ENCODE results near the gene DCBLD2. TPM values are rescaled to one million over a fixed set of nuclear protein-coding genes. Genes with fewer than 3 reads are reported as not detected.

The DCBLD2 gene
- total RNA-seq, 2 donors from 2014 or later = 33.8 to 37.4 TPM

DNA sequence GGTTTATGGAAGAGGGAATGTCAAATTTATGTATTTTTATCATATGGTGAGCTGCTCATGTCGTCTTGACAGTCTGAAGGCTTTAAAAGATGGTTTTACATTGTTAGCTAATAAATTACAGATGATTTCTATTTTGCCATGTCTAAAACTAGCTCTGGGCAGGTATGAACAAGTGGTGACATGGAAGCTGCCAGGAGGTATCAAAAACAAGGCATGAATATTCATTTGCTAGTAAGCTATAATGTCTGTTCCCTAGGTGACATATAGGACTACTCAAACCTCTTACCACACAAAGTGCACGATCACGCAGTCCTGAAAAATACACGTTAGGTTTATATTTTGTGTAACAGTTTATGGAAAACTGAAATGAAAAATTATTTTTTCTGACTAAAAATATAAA, 103.6 kb downstream of the DCBLD2 start:
- Histone ChIP-seq H3K9me3 (no peaks in the 10 kb centered on the region), H3K4me1 (ENCODE audit: control insufficient read depth in 1 of 2, low read depth in 2 of 2) (no peaks in the 10 kb centered on the region), H3K4me3 (no peak overlapping the region), H3K27ac (no peak overlapping the region), H3K36me3 (no peaks in the 10 kb centered on the region), H3K27me3 (replicated peaks; ENCODE audit: insufficient read depth) (no peaks in the 10 kb centered on the region)
- no peak for DNase-seq (ENCODE audit: low spot score)
- no peak for ATAC-seq (ENCODE audit: insufficient number of reproducible peaks, low FRiP score, low read depth)
- TF ChIP-seq, protein P1, sequence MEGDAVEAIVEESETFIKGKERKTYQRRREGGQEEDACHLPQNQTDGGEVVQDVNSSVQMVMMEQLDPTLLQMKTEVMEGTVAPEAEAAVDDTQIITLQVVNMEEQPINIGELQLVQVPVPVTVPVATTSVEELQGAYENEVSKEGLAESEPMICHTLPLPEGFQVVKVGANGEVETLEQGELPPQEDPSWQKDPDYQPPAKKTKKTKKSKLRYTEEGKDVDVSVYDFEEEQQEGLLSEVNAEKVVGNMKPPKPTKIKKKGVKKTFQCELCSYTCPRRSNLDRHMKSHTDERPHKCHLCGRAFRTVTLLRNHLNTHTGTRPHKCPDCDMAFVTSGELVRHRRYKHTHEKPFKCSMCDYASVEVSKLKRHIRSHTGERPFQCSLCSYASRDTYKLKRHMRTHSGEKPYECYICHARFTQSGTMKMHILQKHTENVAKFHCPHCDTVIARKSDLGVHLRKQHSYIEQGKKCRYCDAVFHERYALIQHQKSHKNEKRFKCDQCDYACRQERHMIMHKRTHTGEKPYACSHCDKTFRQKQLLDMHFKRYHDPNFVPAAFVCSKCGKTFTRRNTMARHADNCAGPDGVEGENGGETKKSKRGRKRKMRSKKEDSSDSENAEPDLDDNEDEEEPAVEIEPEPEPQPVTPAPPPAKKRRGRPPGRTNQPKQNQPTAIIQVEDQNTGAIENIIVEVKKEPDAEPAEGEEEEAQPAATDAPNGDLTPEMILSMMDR (IDR thresholded peaks at IDR 0.05) = no peak

GRCh38 chr3:98796334-98796733, 105.2 kb downstream of the DCBLD2 start:
- H3K27ac ChIP-seq = no peak overlapping the region
- no peak for ATAC-seq (ENCODE audit: insufficient number of reproducible peaks, low FRiP score, low read depth)

DNA sequence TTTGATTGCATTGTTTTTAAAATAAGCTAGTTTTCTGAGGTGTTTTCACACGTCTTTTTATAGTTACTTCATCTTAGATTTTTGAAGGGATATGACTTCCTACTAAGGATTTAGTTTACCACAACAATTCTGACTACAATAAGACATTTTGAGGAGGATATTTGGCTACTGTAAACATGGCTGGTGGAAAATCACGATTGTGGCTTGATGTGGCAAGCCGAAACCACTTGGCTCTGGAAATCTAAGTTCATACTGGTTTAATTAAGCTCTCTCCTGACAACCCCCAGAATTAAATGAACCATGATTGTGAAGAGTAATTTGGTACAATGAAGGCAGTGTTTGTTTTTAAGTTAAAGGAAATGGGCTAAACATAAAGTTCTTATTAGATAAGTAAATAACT, 107.5 kb downstream of the DCBLD2 start:
- Histone ChIP-seq H3K4me3 (no peak overlapping the region), H3K9me3 (no peaks in the 10 kb centered on the region), H3K27me3 (replicated peaks; ENCODE audit: insufficient read depth) (no peaks in the 10 kb centered on the region), H3K27ac (no peak overlapping the region), H3K36me3 (no peaks in the 10 kb centered on the region), H3K4me1 (ENCODE audit: control insufficient read depth in 1 of 2, low read depth in 2 of 2) (no peaks in the 10 kb centered on the region)
- DNase-seq (ENCODE audit: low spot score) (no peak), ATAC-seq (ENCODE audit: insufficient number of reproducible peaks, low FRiP score, low read depth) (no peak)
- TF ChIP-seq, protein P1 (IDR thresholded peaks at IDR 0.05) = no peak

More at GRCh38 chr3:98796334-98796733, 105.2 kb downstream of the DCBLD2 start:
- no peak overlapping the region for H3K4me3 ChIP-seq
- H3K9me3 ChIP-seq = no peaks in the 10 kb centered on the region
- TF ChIP-seq, protein P1 (IDR thresholded peaks at IDR 0.05) = no peak
- H3K27me3 ChIP-seq (replicated peaks; ENCODE audit: insufficient read depth) = no peaks in the 10 kb centered on the region
- H3K36me3 ChIP-seq = no peaks in the 10 kb centered on the region
- no peaks in the 10 kb centered on the region for H3K4me1 ChIP-seq (ENCODE audit: control insufficient read depth in 1 of 2, low read depth in 2 of 2)
- no peak for DNase-seq (ENCODE audit: low spot score)

DNA sequence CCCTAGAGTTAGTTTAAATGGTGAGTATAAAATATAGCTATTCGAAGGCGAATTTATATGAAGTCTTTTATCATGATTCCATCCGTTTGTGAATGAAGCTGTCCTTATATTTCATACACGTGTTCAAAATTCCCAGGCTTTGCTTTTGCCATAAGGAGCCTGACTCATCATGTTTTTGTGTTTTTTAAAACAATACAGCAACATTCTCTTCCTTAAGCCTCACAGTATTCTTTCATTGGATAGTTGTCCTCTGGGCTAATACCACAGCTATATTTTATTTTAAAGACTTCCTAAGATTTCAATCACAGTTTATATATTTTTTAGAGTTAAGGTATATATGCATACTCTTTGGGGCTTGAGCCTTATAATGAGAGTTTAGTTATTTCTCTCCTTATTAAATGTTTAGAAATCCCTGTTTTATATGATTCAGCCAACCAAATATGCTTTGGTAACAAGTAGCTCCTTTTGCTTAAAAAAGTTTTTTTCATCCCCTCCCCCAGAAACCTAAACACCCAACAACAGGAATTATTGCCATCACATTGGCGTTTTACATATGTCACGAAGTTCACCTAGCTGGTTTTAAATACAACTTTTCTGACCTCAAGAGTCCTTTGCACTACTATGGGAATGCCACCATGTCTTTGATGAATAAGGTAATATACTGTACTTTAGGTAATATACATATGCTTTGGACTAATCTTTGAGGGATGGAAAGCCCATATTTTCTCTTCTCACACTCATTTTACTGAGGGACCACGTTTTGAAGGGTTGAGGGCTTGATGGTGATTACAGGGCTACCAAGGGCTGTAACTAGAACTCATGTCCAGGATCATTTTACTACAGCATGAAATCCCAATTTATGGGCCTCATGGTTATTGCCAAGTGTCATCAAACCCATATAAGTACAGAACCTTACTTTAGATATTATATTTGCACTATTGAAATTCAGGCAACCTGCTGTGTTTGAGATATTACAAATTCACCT, 109.9 kb downstream of the DCBLD2 start:
- TF ChIP-seq, protein P1 (IDR thresholded peaks at IDR 0.05) = no peak
- Histone ChIP-seq H3K4me3 (no peak overlapping the region), H3K4me1 (ENCODE audit: control insufficient read depth in 1 of 2, low read depth in 2 of 2) (peaks cover 0 to 6% of the 10 kb centered on the region in 2 donors), H3K27me3 (replicated peaks; ENCODE audit: insufficient read depth) (no peaks in the 10 kb centered on the region), H3K9me3 (no peaks in the 10 kb centered on the region), H3K27ac (no peak overlapping the region), H3K36me3 (no peaks in the 10 kb centered on the region)
- no peak for ATAC-seq (ENCODE audit: insufficient number of reproducible peaks, low FRiP score, low read depth)
- DNase-seq (ENCODE audit: low spot score) = no peak

- Histone ChIP-seq H3K9me3 (no peaks in the 10 kb centered on the region), H3K4me3 (no peak overlapping the region), H3K4me1 (ENCODE audit: control insufficient read depth in 1 of 2, low read depth in 2 of 2) (peaks cover 24 to 35% of the 10 kb centered on the region in 2 donors), H3K36me3 (no peaks in the 10 kb centered on the region), H3K27me3 (replicated peaks; ENCODE audit: insufficient read depth) (no peaks in the 10 kb centered on the region), H3K27ac (no peak overlapping the region)
- TF ChIP-seq, protein P1 (IDR thresholded peaks at IDR 0.05) = no peak
- ATAC-seq (ENCODE audit: insufficient number of reproducible peaks, low FRiP score, low read depth) (no peak), DNase-seq (ENCODE audit: low spot score) (no peak)
Measured at GRCh38 chr3:98788651-98789050, 112.8 kb downstream of the DCBLD2 start.
